NCI-H345 treated with DMSO at 0.1 percent for 48 hours (cell line): Measurements from ENCODE around the gene SALL1.

ENCODE experiments used
- DNase-seq: peaks from one replicate; lab custom pipeline; 2025; ENCODE audit not compliant: unreplicated experiment; lab: John Stamatoyannopoulos, UW

The SALL1 gene

GRCh38 chr16:51157698-51158097 lies 6.6 kb upstream of the SALL1 start:
- no peak for DNase-seq

DNA sequence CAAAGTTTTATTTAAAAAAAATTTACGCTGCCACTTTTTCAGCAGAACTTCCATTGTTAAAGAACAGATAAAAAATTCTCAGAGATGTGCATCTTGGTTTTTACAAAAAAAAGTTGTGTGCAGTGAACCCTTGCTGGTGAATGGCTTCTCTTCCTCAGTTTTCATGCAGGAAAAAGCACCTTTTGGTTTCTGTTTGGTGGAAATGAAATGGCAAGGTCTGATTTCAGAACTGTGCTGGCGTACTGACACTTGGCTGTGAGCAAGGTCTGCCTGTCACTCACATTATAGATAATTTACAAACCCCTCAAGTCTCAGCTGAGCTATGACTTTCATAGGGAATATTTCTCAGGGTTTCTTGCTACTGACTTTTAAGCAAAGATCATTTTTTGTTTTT lies 5.7 kb upstream of the SALL1 start:
- DNase-seq = no peak

GRCh38 chr16:51155820-51156806 lies 5.0 kb upstream of the SALL1 start:
- no peak for DNase-seq

- DNase-seq = no peak
Observed at GRCh38 chr16:51155199-51155607, 4.1 kb upstream of the SALL1 start.

DNA sequence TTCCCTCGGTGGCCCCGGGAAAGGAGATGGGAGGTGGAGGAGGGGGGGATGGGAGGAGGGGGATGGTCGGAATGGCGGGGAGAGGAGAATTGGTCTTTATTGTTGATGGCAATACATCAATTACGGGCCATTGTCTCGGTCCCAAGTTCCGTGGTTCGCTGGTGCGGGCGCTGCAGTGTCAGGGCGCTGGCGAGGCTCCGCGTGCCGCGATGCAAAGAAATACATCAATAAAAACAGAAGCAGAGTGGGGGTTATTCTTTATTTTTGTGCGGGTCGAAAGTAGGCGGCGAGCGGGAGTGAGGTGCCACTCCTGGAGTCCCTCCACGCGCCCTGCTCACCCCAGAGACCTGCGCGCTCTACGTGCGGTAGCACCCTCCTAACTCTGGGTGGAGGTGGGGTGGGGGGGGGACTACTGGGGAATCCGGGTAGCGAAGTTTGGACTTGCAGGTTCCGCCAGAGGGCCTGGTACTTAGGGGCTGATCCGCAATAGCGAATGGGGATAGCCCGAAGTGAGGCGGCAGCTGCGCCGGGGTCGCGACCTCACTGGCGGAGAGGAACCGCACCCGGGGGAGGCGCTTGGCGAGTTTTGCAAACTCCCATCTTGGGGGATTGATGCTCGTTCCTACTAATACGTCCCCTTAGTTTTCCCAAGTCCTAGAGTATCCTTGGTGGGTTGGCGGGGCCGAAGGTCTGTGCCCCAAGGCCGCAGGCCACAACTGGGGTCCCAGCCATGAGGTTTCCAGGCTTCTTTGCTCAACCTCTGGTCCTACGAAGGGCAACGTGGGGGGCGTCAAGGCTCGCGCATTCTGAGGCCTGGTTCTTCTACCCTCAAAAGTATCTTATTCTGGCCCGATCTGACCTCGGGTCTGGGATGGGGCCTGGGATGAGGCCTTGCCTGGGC lies 3.5 kb upstream of the SALL1 start:
- DNase-seq = no peak

DNA sequence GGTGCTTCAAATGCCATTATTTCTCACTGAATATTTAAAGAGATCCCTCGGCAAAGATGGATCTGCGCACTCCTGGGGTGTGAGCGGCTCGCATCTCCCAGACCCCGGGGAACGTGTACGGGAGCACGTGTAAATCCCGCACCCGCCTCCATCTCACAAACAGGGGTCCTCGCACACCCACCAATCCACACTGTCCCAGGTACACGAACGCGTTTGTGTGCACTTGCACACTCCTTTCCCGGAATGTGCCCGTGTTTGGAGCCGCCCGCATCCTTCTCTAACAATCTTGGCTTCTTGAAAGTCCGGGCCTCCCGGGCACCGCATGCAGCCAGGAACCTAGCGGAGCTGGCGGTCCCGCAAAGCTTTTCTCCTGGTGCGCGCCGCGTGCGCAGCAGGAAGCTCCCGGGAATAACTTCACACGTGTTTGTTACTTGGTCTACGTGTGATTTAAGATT lies 2.5 kb upstream of the SALL1 start:
- DNase-seq = no peak

DNA sequence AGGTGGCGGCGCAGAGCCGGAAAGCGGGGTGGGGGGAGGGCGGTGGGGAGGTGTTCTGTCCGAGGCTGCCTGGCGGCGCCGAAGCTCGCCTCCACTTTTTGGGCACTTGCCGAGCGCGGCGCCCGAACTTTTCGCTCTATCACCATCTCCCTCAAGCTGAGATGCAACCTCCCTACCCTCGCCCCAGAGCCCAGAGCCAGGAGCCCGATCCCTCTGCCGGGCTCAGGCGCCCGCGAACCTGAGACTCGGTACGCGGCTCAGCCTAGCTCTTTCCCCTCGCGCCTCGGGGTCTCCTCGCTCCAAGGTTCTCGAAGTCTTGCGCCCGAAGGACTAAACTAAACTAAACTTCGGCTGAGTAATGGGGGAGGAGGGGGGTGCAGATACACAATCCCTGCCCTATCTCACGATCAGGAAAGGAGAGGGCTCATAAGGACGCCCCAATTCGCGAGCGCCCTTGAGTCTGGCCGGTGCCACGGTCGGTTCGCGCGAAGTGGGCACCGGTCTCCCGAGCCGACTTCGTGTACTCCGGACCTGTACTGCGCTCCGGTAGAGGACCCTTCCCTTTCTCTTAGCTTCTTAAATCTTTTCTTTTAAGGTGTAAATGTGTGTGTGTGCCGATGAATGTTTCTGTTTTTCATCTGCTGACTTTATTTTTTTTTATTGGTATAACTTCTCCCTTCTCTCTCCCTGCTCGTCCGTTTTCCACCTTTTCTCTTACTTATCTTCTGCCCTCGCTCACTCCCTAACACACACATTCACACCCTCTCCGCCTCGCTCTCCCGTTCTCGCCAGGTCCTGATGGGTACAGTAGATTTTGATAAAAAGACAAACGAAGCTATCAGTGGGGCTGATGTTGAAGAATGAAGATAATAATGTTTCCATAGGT lies 1.9 kb upstream of the SALL1 start:
- DNase-seq = no peak

GRCh38 chr16:51151961-51152663 lies 1.0 kb upstream of the SALL1 start:
- DNase-seq = peak; percentile 8

DNA sequence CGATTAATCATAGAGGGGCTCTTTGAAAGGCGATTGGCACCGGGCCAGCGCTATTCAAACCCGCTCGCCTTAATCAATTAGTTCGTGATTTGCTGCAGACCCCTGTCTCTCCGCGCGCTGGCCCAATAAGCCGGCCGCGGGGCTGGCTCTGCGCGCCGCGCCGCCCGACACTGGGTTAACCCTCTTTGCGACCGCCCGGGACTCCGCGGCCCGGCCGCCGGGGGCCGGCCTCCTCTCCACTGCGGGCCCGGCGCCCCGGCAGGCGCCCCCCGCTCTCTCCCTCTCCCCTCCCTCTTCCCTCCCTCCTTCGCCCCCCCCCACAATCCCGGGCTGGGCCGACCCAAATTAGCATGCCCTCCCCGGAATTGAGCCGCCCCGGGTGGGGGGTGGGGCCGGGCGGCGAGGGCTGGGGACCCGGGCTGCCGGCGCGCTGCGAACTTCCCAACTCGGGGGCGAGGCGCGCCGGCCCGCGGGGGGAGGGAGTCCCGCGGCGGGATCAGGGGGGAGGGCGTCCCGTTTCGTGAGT lies 428 bp upstream of the SALL1 start:
- peak; percentile 27 for DNase-seq

DNA sequence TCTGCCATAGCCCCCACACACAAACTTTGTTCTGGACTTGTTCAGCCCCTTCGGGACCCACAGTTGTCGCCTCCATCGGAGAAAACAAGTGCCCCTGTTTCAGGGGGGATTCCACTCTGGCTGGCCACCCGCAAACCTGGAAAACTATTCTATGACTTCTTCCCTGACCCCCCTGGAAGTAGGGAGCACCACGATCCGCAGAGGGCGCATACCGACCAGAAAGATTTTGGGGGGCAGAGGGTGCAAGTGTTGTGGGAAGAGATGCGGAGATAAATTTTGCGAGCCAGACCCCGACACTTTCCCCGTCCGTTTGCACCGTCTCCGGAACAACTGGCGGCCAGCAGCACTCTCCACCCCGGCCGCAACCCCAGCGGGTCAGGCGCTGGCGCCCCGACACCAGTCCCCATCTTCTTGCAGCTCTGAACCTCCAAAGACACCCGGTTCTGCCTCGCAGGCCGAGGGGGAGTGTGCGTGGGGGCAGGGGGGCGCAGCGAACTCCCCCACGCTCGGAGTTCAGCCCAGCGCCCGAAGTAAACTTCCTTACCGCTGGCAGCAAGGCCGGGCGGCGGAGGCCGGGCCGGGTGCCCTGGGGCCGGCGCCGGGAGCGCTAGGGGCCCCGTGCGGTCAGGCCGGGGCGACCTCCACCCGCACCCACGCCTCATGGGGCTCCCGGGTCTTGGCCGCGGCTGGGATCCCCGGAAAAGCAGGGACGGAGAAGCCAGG lies 744 bp downstream of the SALL1 start:
- no peak for DNase-seq

- DNase-seq = no peak
Observed at GRCh38 chr16:51149721-51150164, 1.3 kb downstream of the SALL1 start.

DNA sequence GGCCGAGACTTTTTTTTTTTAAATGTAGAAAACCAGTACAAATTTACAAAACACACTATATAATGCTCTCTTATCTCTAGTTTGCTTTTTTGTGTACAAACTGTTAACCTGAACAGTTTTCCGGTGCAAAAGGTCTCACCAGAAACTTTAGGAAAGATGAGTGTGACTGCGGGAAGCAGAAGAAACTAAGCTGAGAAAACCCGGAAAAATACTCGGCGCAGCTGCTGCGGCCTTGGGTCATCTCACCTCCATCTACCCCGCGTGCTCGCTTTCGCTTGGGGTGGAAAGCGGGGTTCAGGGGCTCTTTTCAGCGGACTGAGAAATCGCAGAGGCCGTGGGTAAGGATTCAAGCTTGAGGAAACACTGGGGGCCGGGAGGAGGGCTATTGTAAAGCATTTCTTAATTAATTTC lies 1.8 kb downstream of the SALL1 start:
- DNase-seq = no peak

DNA sequence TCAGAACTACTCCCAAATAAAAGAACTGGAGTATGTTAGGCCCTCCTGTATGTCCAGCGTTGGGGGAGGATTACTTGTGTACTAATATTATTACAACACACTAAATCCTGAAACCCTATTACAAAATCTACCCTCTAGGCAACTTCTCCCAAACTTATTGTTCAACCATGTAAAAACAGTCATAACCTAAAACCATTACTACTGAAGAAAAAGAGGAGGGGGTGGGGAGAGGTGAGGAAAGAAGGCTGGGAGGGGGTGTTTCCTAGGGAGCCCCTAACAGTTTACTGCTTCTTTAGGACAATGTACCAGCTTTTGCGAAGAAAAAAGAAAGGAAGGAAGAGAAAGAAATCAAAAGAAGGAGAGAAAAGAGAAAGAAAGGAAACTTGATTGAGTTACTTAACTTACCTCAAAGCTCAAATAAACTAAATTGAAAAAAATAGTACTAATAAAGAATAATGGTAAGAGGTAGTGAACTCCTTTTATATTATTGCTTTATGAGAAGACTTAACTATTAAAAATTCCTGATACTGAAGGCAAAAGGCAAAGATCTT lies 2.3 kb downstream of the SALL1 start:
- no peak for DNase-seq

DNA sequence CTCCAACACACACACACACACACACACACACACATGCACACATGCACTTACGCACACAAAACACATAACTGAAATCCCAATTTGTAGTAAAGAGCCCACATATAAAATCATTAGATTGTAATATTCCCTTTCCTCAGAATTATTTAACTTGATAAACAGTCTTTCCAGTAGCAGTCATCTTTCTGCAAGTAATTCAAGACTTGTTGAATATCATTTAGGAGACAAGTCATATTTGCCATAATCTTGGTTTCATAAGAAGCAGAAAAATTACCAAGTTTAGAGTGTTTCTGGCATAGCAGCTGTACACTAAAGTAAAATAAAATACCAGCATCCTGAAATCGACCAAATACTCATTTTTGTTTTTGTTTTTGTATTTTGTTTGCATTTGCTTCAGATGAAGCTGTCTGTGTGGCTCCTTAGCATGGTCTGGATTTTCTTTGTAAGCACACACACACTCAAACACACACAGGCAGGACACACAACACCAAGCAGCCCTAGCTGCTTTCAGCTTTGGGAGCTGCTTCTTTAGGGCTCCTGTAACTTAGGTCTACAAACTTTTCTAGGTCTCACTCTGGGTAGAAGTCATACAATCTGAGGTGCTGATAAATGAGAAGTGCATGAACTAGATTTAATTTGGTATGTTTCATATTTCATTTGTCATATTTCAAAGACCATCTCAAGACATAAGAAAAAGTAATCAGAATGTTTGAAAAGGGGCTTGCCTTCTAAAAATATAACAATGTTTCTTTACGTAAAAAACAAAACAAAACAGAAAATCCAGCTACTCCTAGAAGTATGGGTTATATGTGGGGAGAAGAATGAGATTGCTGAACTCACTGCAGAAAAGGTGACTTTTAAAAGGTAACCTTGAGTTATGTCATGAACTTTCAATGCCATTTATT lies 3.0 kb downstream of the SALL1 start:
- no peak for DNase-seq

DNA sequence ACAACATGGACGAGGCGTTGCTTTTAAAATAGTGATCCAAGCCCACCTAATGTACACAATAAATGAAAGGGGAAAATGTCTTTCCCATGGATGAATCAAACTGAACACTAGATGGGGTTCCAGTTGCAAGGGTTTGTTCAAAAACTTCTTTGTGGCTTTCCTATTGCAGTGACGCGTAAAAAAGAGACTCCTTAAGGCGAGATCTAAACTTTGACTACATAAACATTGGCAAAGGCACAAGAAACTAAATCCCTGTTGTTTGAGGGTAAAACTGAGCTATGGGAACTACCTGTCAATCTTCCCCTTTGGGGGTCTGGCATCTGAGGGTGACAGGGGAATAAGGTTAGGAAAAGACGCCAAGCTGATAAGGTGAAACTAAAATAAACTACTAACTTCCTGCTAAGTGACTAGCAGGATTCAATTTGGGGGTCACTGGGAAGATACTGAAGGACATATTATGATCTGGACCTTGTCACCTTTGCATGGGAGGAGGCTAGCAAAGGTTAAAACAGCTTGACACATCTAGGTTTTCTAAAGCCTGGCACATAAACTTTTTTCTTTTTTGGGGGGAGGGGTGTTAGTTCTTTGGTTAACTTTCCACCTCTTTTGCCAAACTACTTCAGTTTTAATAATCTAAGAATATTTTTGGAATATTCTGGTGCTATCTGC lies 4.7 kb downstream of the SALL1 start:
- DNase-seq = no peak

DNA sequence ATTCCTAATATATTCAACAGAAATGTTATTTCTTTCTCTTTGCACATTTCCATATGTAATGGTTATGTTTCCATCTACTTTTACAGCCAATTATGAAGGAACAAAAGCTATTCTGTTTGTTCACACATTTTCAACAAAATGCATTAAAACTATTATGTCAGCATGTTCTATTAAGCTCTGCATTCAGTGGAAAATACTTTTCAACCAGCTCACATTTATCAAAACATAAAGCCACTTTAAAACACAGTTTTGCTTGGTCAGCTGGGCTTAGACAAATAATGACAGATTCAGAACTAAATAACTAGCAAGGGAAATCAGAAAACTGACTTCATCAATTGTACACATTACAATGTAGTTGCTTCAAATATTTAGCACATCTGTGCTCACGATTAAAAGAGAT lies 6.9 kb downstream of the SALL1 start:
- no peak for DNase-seq
